Measurements from ENCODE around the gene LIMD2.
A peak's percentile ranks its signal among the peaks of the same experiment; 100 is the strongest.

Gene LIMD2

DNA sequence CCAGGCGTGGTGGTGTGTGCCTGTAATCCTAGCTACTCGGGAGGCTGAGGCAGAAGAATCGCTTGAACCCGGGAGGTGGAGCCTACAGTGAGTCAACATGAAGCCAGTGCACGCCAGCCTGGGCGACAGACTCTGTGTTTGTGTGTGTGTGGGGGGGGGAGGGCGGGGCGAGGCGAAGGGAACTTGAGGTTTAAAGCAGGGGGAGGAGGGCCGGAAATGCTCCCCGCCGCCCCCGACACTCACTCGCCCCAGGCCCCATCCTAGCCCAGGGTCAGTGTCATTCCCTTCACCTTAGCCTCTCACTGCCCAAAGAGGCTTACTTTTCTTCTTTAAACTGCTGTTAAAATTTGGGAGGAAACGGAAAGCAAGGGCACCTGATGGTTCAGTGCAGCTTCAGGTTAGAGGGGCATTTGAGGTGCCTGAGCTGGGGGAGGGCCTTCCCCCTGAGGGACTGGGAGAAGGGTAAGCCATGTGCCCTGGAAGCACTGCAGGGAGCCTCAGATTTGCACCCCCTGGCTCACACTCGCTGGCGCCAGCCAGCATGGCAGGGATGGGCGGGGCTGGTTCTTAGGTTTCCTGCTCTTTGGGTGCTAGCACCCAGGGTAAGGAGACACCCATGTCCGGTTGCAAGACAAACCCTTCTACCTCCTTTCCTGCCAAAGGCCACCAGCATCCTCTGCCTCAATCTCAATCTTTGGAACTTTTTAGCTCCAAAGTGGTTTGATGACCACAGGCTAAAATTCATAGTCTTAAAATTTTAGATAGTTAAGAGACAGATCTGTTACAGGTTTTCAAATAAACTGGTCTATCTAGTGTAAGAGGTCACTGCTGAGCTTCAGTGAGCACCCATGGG is 2.2 kb upstream of the LIMD2 start:
- H3K4me3 ChIP-seq (ENCODE audit: low read depth, low read length): no peak overlapping the region
- in situ Hi-C loops (cut with HindIII; ENCODE audit: low sequenced_read_pairs): no loop called here
- no peak for TF ChIP-seq CTCF (IDR thresholded peaks at IDR 0.05; ENCODE audit: low read depth, low read length)
- no peak for DNase-seq (ENCODE audit: low read depth, low spot score)

DNA sequence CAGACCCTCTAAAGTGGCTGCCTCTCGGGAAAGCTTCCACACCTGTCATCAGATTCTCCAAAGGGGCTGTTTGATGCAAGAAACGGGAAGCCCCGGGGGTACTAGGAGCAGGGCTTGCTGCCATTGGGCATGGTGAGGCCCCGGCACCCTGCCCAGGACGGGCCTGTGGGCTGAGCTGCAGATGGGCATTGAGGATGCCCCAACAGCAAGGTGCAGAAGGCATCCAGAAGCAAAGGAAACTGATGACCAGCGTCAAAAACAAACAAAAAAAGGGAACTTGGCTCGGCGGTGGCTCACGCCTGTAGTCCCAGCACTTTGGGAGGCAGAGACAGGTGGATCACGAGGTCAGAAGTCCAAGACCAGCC is 1.5 kb upstream of the LIMD2 start:
- in situ Hi-C loops (cut with HindIII; ENCODE audit: low sequenced_read_pairs): no loop called here
- H3K4me3 ChIP-seq (ENCODE audit: low read depth, low read length): no peak overlapping the region
- DNase-seq (ENCODE audit: low read depth, low spot score): no peak
- TF ChIP-seq CTCF (IDR thresholded peaks at IDR 0.05; ENCODE audit: low read depth, low read length): no peak

GRCh38 chr17:63700528-63701455 is 867 bp upstream of the LIMD2 start:
- TF ChIP-seq CTCF (IDR thresholded peaks at IDR 0.05; ENCODE audit: low read depth, low read length): no peak
- peak overlapping the region; percentile 29 for H3K4me3 ChIP-seq (ENCODE audit: low read depth, low read length)
- peak; percentile 52 for DNase-seq (ENCODE audit: low read depth, low spot score)
- in situ Hi-C loops (cut with HindIII; ENCODE audit: low sequenced_read_pairs): no loop called here

GRCh38 chr17:63698886-63699637 is 863 bp downstream of the LIMD2 start:
- peak overlapping the region; percentile 54 for H3K4me3 ChIP-seq (ENCODE audit: low read depth, low read length)
- in situ Hi-C loops (cut with HindIII; ENCODE audit: low sequenced_read_pairs): no loop called here
- peak; percentile 61 for DNase-seq (ENCODE audit: low read depth, low spot score)
- no peak for TF ChIP-seq CTCF (IDR thresholded peaks at IDR 0.05; ENCODE audit: low read depth, low read length)

DNA sequence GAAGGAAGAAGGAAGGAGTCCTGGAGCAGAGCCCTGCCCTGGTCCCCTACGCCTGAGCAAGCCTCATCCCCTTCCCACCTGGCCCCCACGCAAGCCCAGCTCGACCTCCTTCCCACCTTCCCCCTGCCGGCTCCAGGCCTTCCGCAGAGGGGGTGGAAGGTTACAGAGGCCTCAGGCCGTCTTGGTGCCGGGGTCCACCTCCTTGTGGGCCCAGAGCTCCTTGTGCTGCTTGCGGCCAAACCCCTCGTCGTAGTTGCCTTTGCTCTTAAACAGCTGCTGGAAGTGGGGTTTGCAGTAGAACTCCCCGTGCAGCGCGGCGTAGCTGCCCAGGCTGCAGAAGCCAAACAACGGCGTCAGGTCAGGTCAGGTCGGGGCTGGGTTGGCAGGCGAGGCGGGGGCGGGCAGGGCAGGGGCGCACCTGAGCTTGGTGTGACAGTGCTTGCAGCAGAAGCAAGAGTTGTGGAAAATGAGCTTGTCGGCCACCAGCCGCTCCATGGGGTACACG is 1.5 kb downstream of the LIMD2 start:
- TF ChIP-seq CTCF (IDR thresholded peaks at IDR 0.05; ENCODE audit: low read depth, low read length): no peak
- H3K4me3 ChIP-seq (ENCODE audit: low read depth, low read length): peak overlapping the region; percentile 54
- no peak for DNase-seq (ENCODE audit: low read depth, low spot score)
- in situ Hi-C loops (cut with HindIII; ENCODE audit: low sequenced_read_pairs): no loop called here
